Mammary epithelial cell (primary cell): ENCODE results near the gene GNA12.

Experiments
- EZH2 ChIP-seq: IDR thresholded peaks from 2 replicates; pipeline ENCODE4 v1.6.1; 2012; ENCODE audit warnings: low read length, inconsistent platforms, borderline replicate concordance
- TF ChIP-seq, protein P1 (sequence below), 2 donors: IDR thresholded peaks in 1 of 2; conservative IDR thresholded peaks in 1 of 2; 2 replicates each; pipeline ENCODE4 v1.5.1; 2011 to 2012; ENCODE audit warnings: inconsistent platforms in 2 of 2, low read length in 2 of 2, mild to moderate bottlenecking in 2 of 2, control low read depth in 1 of 2, low read depth in 1 of 2; ENCODE audit not compliant: insufficient read depth in 1 of 2; ENCODE audit errors: extremely low read depth in 1 of 2

DNA sequence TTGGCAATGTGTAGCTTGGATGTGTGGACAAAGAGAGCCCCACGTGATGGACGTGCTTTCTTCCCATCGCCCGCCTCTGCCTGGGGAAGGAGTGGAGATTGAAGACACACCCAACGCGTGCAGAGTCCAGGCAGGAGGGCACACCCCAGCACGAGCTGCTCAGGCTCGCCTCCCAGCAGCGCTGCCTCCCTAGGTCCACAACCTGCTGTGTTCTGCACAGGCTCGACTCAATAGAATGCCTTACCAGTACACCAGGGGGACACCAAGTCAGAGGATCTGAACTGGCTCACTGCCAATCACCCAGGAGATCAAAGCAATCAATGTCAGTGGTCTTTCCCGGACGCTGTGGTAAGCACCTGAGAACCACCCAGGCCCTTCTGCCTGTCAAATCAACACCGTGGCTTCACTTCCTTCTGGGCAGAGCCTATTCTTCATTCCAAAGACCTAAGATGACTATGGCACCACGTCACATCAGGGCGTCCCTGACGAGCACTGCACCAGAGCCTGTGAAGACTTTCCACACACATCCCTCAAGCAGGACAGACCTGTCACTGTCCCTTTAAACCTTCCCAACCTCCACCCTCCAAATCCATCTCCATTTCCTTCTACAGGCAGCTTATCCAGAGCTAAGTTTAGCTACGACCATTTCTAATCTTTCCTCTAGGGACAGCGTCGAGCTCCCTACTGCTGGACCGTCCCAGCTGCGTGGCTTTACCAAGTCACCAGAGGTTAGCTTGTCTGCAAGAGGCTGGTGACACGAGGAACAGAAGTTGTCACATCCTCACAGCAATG, 83.8 kb downstream of the GNA12 start:
- TF ChIP-seq, protein P1, sequence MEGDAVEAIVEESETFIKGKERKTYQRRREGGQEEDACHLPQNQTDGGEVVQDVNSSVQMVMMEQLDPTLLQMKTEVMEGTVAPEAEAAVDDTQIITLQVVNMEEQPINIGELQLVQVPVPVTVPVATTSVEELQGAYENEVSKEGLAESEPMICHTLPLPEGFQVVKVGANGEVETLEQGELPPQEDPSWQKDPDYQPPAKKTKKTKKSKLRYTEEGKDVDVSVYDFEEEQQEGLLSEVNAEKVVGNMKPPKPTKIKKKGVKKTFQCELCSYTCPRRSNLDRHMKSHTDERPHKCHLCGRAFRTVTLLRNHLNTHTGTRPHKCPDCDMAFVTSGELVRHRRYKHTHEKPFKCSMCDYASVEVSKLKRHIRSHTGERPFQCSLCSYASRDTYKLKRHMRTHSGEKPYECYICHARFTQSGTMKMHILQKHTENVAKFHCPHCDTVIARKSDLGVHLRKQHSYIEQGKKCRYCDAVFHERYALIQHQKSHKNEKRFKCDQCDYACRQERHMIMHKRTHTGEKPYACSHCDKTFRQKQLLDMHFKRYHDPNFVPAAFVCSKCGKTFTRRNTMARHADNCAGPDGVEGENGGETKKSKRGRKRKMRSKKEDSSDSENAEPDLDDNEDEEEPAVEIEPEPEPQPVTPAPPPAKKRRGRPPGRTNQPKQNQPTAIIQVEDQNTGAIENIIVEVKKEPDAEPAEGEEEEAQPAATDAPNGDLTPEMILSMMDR (conservative IDR thresholded peaks at IDR 0.05 in 1 of 2, IDR thresholded peaks at IDR 0.05 in 1 of 2; ENCODE audit: extremely low read depth in 1 of 2, insufficient read depth in 1 of 2, low read depth in 1 of 2, low read length in 2 of 2): peak; percentile 40 to 46
- TF ChIP-seq EZH2: no peak
